DND-41 (cell line): ENCODE measurements around the gene TECPR2.
A peak's percentile ranks its signal among the peaks of the same experiment; 100 is the strongest.

Source experiments
- ATAC-seq: fragments of 200-7000 bp; cut with Tn5 transposase; 3 replicates; pipeline ENCODE4 v1.9.1; 2021; ENCODE audit warnings: low read depth; ENCODE audit not compliant: insufficient read depth
- DNase-seq: peaks from one replicate; pipeline ENCODE4 v3.0.0-alpha.2; 2020
- H2AFZ ChIP-seq: 2 replicates; pipeline ENCODE4 v1.6.0; 2012; ENCODE audit warnings: low read depth, low read length
- H3K27ac ChIP-seq: 2 replicates; pipeline ENCODE4 v1.5.1; 2012; ENCODE audit warnings: low read length, inconsistent platforms
- H3K27me3 ChIP-seq: fragments of 200-600 bp; sonication (generic); 2 replicates; pipeline ENCODE4 v1.6.0; 2012; ENCODE audit warnings: low read length, mild to moderate bottlenecking, inconsistent platforms; ENCODE audit not compliant: insufficient read depth, poor library complexity
- H3K36me3 ChIP-seq: 2 replicates; pipeline ENCODE4 v1.5.1; 2012; ENCODE audit warnings: low read length, inconsistent platforms; ENCODE audit not compliant: insufficient read depth
- H3K4me1 ChIP-seq: 2 replicates; pipeline ENCODE4 v1.5.1; 2012; ENCODE audit warnings: mild to moderate bottlenecking, low read length; ENCODE audit not compliant: insufficient read depth
- H3K4me2 ChIP-seq: 2 replicates; pipeline ENCODE4 v1.6.0; 2012; ENCODE audit warnings: mild to moderate bottlenecking, moderate library complexity, low read length, inconsistent platforms; ENCODE audit not compliant: insufficient read depth
- H3K4me3 ChIP-seq, 2 experiments: fragments of 200-600 bp in 1 of 2; shearing (Covaris generic) in 1 of 2; 2 replicates each; pipeline ENCODE4 v1.5.1; 2012 to 2016; ENCODE audit warnings: inconsistent platforms in 2 of 2, low read length in 2 of 2, mild to moderate bottlenecking in 2 of 2, low read depth in 1 of 2, moderate library complexity in 1 of 2
- H3K79me2 ChIP-seq: 2 replicates; pipeline ENCODE4 v1.6.0; 2012; ENCODE audit warnings: low read length, inconsistent platforms; ENCODE audit not compliant: insufficient read depth
- H3K9ac ChIP-seq: 2 replicates; pipeline ENCODE4 v1.6.0; 2012; ENCODE audit warnings: low read depth, mild to moderate bottlenecking, inconsistent platforms, low read length, moderate library complexity
- H3K9me3 ChIP-seq: 2 replicates; pipeline ENCODE4 v1.5.1; 2012; ENCODE audit warnings: low read length, moderate library complexity, mild to moderate bottlenecking, inconsistent platforms; ENCODE audit not compliant: insufficient read depth, severe bottlenecking
- H4K20me1 ChIP-seq: 2 replicates; pipeline ENCODE4 v1.6.0; 2012; ENCODE audit warnings: low read length; ENCODE audit not compliant: insufficient read depth
- EZH2 ChIP-seq: IDR thresholded peaks from 3 replicates; pipeline ENCODE4 v1.6.1; 2012; ENCODE audit warnings: borderline replicate concordance, low read depth, mild to moderate bottlenecking, moderate library complexity, low read length, inconsistent platforms; ENCODE audit not compliant: severe bottlenecking
- TF ChIP-seq, protein P1 (sequence below): IDR thresholded peaks from 2 replicates; pipeline ENCODE4 v1.5.1; 2012; ENCODE audit warnings: borderline replicate concordance, low read length, moderate library complexity, mild to moderate bottlenecking; ENCODE audit not compliant: poor library complexity, severe bottlenecking; ENCODE audit errors: extremely low read depth

The TECPR2 gene

GRCh38 chr14:102524451-102525218 lies 161.9 kb downstream of the TECPR2 start:
- Histone ChIP-seq H3K4me3 (peak overlapping the region; percentile 28 to 63), H3K27ac (peak overlapping the region; percentile 71), H3K4me1 (peaks cover 27% of the 10 kb centered on the region), H3K9me3 (no peaks in the 10 kb centered on the region), H3K4me2 (peak overlapping the region; percentile 90), H3K27me3 (no peaks in the 10 kb centered on the region), H3K79me2 (no peaks in the 10 kb centered on the region), H2AFZ (peak overlapping the region; percentile 93), H3K9ac (peak overlapping the region; percentile 54), H3K36me3 (no peaks in the 10 kb centered on the region), H4K20me1 (no peaks in the 10 kb centered on the region)
- peak; percentile 99 for ATAC-seq
- DNase-seq: peak; percentile 98
- TF ChIP-seq, protein P1, sequence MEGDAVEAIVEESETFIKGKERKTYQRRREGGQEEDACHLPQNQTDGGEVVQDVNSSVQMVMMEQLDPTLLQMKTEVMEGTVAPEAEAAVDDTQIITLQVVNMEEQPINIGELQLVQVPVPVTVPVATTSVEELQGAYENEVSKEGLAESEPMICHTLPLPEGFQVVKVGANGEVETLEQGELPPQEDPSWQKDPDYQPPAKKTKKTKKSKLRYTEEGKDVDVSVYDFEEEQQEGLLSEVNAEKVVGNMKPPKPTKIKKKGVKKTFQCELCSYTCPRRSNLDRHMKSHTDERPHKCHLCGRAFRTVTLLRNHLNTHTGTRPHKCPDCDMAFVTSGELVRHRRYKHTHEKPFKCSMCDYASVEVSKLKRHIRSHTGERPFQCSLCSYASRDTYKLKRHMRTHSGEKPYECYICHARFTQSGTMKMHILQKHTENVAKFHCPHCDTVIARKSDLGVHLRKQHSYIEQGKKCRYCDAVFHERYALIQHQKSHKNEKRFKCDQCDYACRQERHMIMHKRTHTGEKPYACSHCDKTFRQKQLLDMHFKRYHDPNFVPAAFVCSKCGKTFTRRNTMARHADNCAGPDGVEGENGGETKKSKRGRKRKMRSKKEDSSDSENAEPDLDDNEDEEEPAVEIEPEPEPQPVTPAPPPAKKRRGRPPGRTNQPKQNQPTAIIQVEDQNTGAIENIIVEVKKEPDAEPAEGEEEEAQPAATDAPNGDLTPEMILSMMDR: peak; percentile 100
- TF ChIP-seq EZH2: no peak

- no peaks in the 10 kb centered on the region for H3K79me2 ChIP-seq
- peak overlapping the region; percentile 54 for H3K9ac ChIP-seq
- TF ChIP-seq, protein P1: no peak
- TF ChIP-seq EZH2: no peak
- peak overlapping the region; percentile 90 for H3K4me2 ChIP-seq
- ATAC-seq (peak; percentile 26; the same call in 2 of the 3 replicates), DNase-seq (peak; percentile 59)
- H3K36me3 ChIP-seq: no peaks in the 10 kb centered on the region
- peaks cover 27% of the 10 kb centered on the region for H3K4me1 ChIP-seq
- peak overlapping the region; percentile 71 for H3K27ac ChIP-seq
- H3K9me3 ChIP-seq: no peaks in the 10 kb centered on the region
- peak overlapping the region; percentile 28 to 63 for H3K4me3 ChIP-seq
- H2AFZ ChIP-seq: peak overlapping the region; percentile 93
- H4K20me1 ChIP-seq: no peaks in the 10 kb centered on the region
- H3K27me3 ChIP-seq: no peaks in the 10 kb centered on the region
These were observed 162.6 kb downstream of the TECPR2 start for GRCh38 chr14:102525219-102525928.

- no peak for ATAC-seq
- Histone ChIP-seq H3K9ac (peak overlapping the region; percentile 54; the same call in 1 of the 2 replicates), H3K4me3 (peak overlapping the region in 1 of 2 experiments; percentile 63; a peak in 2 of 4 replicates), H3K27me3 (no peaks in the 10 kb centered on the region), H3K36me3 (no peaks in the 10 kb centered on the region), H4K20me1 (no peaks in the 10 kb centered on the region), H3K27ac (peak overlapping the region; percentile 71; the same call in 1 of the 2 replicates), H3K9me3 (no peaks in the 10 kb centered on the region), H3K79me2 (no peaks in the 10 kb centered on the region), H3K4me2 (peak overlapping the region; percentile 90), H3K4me1 (peaks cover 27% of the 10 kb centered on the region), H2AFZ (peak overlapping the region; percentile 93)
- TF ChIP-seq EZH2: no peak
- TF ChIP-seq, protein P1: no peak
- DNase-seq: no peak
These were observed 163.3 kb downstream of the TECPR2 start for GRCh38 chr14:102525929-102526497.
